Muscle layer of duodenum (tissue), 2 donors: ENCODE data around the gene FBXW11.

ENCODE experiments used
- H3K27ac ChIP-seq: one replicate; pipeline ENCODE4 v1.7.0; 2013; ENCODE audit warnings: mild to moderate bottlenecking, low read length
- H3K27me3 ChIP-seq: one replicate; pipeline ENCODE4 v1.7.0; 2013; ENCODE audit warnings: low read depth, mild to moderate bottlenecking, control low read depth, low read length
- H3K36me3 ChIP-seq, 2 donors: one replicate each; pipeline ENCODE4 v1.7.0; 2013; ENCODE audit warnings: low read length in 2 of 2, control low read depth in 1 of 2, mild to moderate bottlenecking in 1 of 2; ENCODE audit not compliant: insufficient read depth in 2 of 2, control insufficient read depth in 1 of 2
- H3K4me1 ChIP-seq, 2 donors: one replicate each; pipeline ENCODE4 v1.7.0; 2013; ENCODE audit warnings: low read length in 2 of 2, mild to moderate bottlenecking in 2 of 2, control low read depth in 1 of 2, moderate library complexity in 1 of 2; ENCODE audit not compliant: insufficient read depth in 2 of 2, control insufficient read depth in 1 of 2
- H3K4me3 ChIP-seq, 2 donors: one replicate each; pipeline ENCODE4 v1.7.0; 2013; ENCODE audit warnings: low read length in 2 of 2, low read depth in 1 of 2, mild to moderate bottlenecking in 1 of 2
- H3K9me3 ChIP-seq, 2 donors: one replicate each; pipeline ENCODE4 v1.7.0; 2013; ENCODE audit warnings: low read length in 2 of 2, control low read depth in 1 of 2, mild to moderate bottlenecking in 1 of 2; ENCODE audit not compliant: control insufficient read depth in 1 of 2
- donor health status: healthy.

Gene FBXW11

GRCh38 chr5:171858303-171858702, 148.1 kb downstream of the FBXW11 start:
- Histone ChIP-seq H3K27me3 (no peaks in the 10 kb centered on the region), H3K27ac (no peak overlapping the region), H3K4me1 (no peaks in the 10 kb centered on the region), H3K4me3 (no peak overlapping the region), H3K36me3 (peaks cover 0 to 4% of the 10 kb centered on the region in 2 donors), H3K9me3 (no peaks in the 10 kb centered on the region)

GRCh38 chr5:171857489-171857876, 149.0 kb downstream of the FBXW11 start:
- Histone ChIP-seq H3K27me3 (no peaks in the 10 kb centered on the region), H3K4me3 (no peak overlapping the region), H3K4me1 (no peaks in the 10 kb centered on the region), H3K27ac (no peak overlapping the region), H3K9me3 (no peaks in the 10 kb centered on the region), H3K36me3 (no peaks in the 10 kb centered on the region)

GRCh38 chr5:171855798-171856763, 150.4 kb downstream of the FBXW11 start:
- no peak overlapping the region for H3K27ac ChIP-seq
- no peak overlapping the region for H3K4me3 ChIP-seq
- no peaks in the 10 kb centered on the region for H3K9me3 ChIP-seq
- no peaks in the 10 kb centered on the region for H3K4me1 ChIP-seq
- no peaks in the 10 kb centered on the region for H3K36me3 ChIP-seq
- H3K27me3 ChIP-seq: no peaks in the 10 kb centered on the region

- H3K27me3 ChIP-seq: no peaks in the 10 kb centered on the region
Observed at GRCh38 chr5:171855265-171855664, 151.2 kb downstream of the FBXW11 start.

GRCh38 chr5:171852255-171852681, 154.2 kb downstream of the FBXW11 start:
- Histone ChIP-seq H3K9me3 (no peaks in the 10 kb centered on the region), H3K4me3 (no peak overlapping the region), H3K4me1 (no peaks in the 10 kb centered on the region), H3K27ac (no peak overlapping the region), H3K36me3 (peaks cover 0 to 3% of the 10 kb centered on the region in 2 donors), H3K27me3 (no peaks in the 10 kb centered on the region)

More at GRCh38 chr5:171855265-171855664, 151.2 kb downstream of the FBXW11 start:
- Histone ChIP-seq H3K4me1 (no peaks in the 10 kb centered on the region), H3K9me3 (no peaks in the 10 kb centered on the region), H3K27ac (no peak overlapping the region), H3K4me3 (no peak overlapping the region), H3K36me3 (no peaks in the 10 kb centered on the region)

- no peak overlapping the region for H3K4me3 ChIP-seq
- no peaks in the 10 kb centered on the region for H3K4me1 ChIP-seq
- H3K27ac ChIP-seq: no peak overlapping the region
- H3K27me3 ChIP-seq: no peaks in the 10 kb centered on the region
- H3K36me3 ChIP-seq: peaks cover 0 to 3% of the 10 kb centered on the region in 2 donors
- no peaks in the 10 kb centered on the region for H3K9me3 ChIP-seq
Observed at GRCh38 chr5:171851251-171851650, 155.2 kb downstream of the FBXW11 start.

GRCh38 chr5:171850324-171850947, 156.0 kb downstream of the FBXW11 start:
- peaks cover 0 to 3% of the 10 kb centered on the region in 2 donors for H3K36me3 ChIP-seq
- H3K9me3 ChIP-seq: no peaks in the 10 kb centered on the region
- no peak overlapping the region for H3K4me3 ChIP-seq
- no peaks in the 10 kb centered on the region for H3K4me1 ChIP-seq
- H3K27ac ChIP-seq: no peak overlapping the region
- H3K27me3 ChIP-seq: no peaks in the 10 kb centered on the region

- Histone ChIP-seq H3K27ac (no peak overlapping the region), H3K27me3 (no peaks in the 10 kb centered on the region), H3K4me1 (no peaks in the 10 kb centered on the region)
Observed at GRCh38 chr5:171849585-171850323, 156.7 kb downstream of the FBXW11 start.

GRCh38 chr5:171848911-171849520, 157.4 kb downstream of the FBXW11 start:
- Histone ChIP-seq H3K4me1 (no peaks in the 10 kb centered on the region), H3K27me3 (no peaks in the 10 kb centered on the region), H3K9me3 (no peaks in the 10 kb centered on the region), H3K27ac (no peak overlapping the region), H3K4me3 (no peak overlapping the region), H3K36me3 (peaks cover 0 to 3% of the 10 kb centered on the region in 2 donors)

More at GRCh38 chr5:171849585-171850323, 156.7 kb downstream of the FBXW11 start:
- Histone ChIP-seq H3K4me3 (no peak overlapping the region), H3K9me3 (no peaks in the 10 kb centered on the region), H3K36me3 (peaks cover 0 to 3% of the 10 kb centered on the region in 2 donors)

GRCh38 chr5:171848486-171848885, 158.0 kb downstream of the FBXW11 start:
- Histone ChIP-seq H3K36me3 (peaks cover 0 to 3% of the 10 kb centered on the region in 2 donors), H3K27ac (no peak overlapping the region), H3K9me3 (no peaks in the 10 kb centered on the region), H3K4me3 (no peak overlapping the region), H3K4me1 (no peaks in the 10 kb centered on the region), H3K27me3 (no peaks in the 10 kb centered on the region)
